Gastroesophageal sphincter (tissue), 4 donors: ENCODE data around the gene U2SURP. TPM values are rescaled to one million over a fixed set of nuclear protein-coding genes. Genes with fewer than 3 reads are reported as not detected.

Experiments
- ATAC-seq: fragments of 150-250 bp; one replicate; pipeline ENCODE4 v1.9.1; 2016; ENCODE audit warnings: mild to moderate bottlenecking, moderate library complexity
- H3K27ac ChIP-seq, 4 donors: fragments of 200-600 bp; sonication (generic) in 3 of 4; 1 replicate in 3 of 4; 2 replicates in 1 of 4; pipeline ENCODE4 v1.5.1; 2016 to 2019
- H3K27me3 ChIP-seq: fragments of 200-600 bp; sonication (generic); one replicate; pipeline ENCODE4 v1.5.1; 2019
- H3K36me3 ChIP-seq, 2 donors: fragments of 200-600 bp; sonication (generic); one replicate each; pipeline ENCODE4 v1.5.1; 2019; ENCODE audit warnings: control low read depth in 1 of 2
- H3K4me1 ChIP-seq, 3 donors: fragments of 200-600 bp; sonication (generic); 1 replicate in 2 of 3; 2 replicates in 1 of 3; pipeline ENCODE4 v1.5.1; 2016 to 2019; ENCODE audit warnings: control low read depth in 2 of 3
- H3K4me3 ChIP-seq, 2 donors: fragments of 200-600 bp; sonication (generic); one replicate each; pipeline ENCODE4 v1.5.1; 2019; ENCODE audit warnings: mild to moderate bottlenecking in 1 of 2, moderate library complexity in 1 of 2
- H3K9me3 ChIP-seq, 3 donors: fragments of 200-600 bp; sonication (generic); one replicate each; pipeline ENCODE4 v1.5.1; 2017 to 2019; ENCODE audit warnings: control low read depth in 2 of 3
- CTCF ChIP-seq, 4 experiments: fragments of 200-600 bp in 2 of 4; fragments of 450-650 bp in 2 of 4; sonication (generic) in 1 of 4; IDR thresholded peaks; one replicate each; pipeline ENCODE4 v1.5.1; 2017 to 2019; ENCODE audit warnings: antibody characterized with exemption in 4 of 4, mild to moderate bottlenecking in 2 of 4, moderate library complexity in 2 of 4
- EP300 ChIP-seq: sonication (generic); formaldehyde crosslinking; IDR thresholded peaks from one replicate; pipeline ENCODE4 v1.6.1; 2017; ENCODE audit warnings: antibody characterized with exemption, mild to moderate bottlenecking
- POLR2A ChIP-seq, 2 donors: fragments of 450-650 bp; IDR thresholded peaks; one replicate each; pipeline ENCODE4 v1.6.1; 2017; ENCODE audit warnings: antibody characterized with exemption in 2 of 2, mild to moderate bottlenecking in 2 of 2, moderate library complexity in 1 of 2
- POLR2AphosphoS5 ChIP-seq: sonication (generic); formaldehyde crosslinking; IDR thresholded peaks from one replicate; pipeline ENCODE4 v1.6.1; 2017; ENCODE audit warnings: antibody characterized with exemption
- WGBS, 2 donors: methylation state at CpG; one replicate each; pipeline ENCODE4 v1.1.5; 2018; ENCODE audit warnings: low coverage in 1 of 2; 5-methylcytosine and 5-hydroxymethylcytosine counted together
- small RNA-seq, 4 donors: library from RNA; depleted of rRNA; stranded (forward); fragments of <200 nt; gene quantifications; one replicate each; pipeline ENCODE3, GENCODE V24; 2016
- total RNA-seq, 4 donors: library from RNA; depleted of rRNA; stranded (reverse); fragments of >200 nt; gene quantifications; one replicate each; pipeline ENCODE4 v1.1.0, GENCODE V29; 2016

U2SURP gene
- total RNA-seq, 4 donors from 2014 or later: 40.5 to 111 (median 60.4) TPM

- Histone ChIP-seq H3K4me1 (no peaks in the 10 kb centered on the region), H3K4me3 (no peak overlapping the region), H3K27ac (no peak overlapping the region), H3K36me3 (no peaks in the 10 kb centered on the region), H3K27me3 (no peaks in the 10 kb centered on the region), H3K9me3 (peaks cover 0 to 25% (median 2%) of the 10 kb centered on the region in 3 donors)
- 60 to 87% methylated on average over 1 to 5 of the region's 5 CpGs for WGBS, 2 donors
- no peak for TF ChIP-seq CTCF (IDR thresholded peaks at IDR 0.05)
- TF ChIP-seq POLR2A (IDR thresholded peaks at IDR 0.05): no peak
- no peak for TF ChIP-seq EP300
- no peak for TF ChIP-seq POLR2AphosphoS5
- no peak for ATAC-seq
Observed at GRCh38 chr3:143105170-143105569, 103.8 kb downstream of the U2SURP start.

- no peak for ATAC-seq
- H3K9me3 ChIP-seq: peaks cover 0 to 16% (median 2%) of the 10 kb centered on the region in 3 donors
- H3K36me3 ChIP-seq: no peaks in the 10 kb centered on the region
- H3K27ac ChIP-seq: no peak overlapping the region
- H3K4me3 ChIP-seq: no peak overlapping the region
- 71 to 100% methylated on average over 2 to 4 of the region's 5 CpGs for WGBS, 2 donors
- H3K27me3 ChIP-seq: no peaks in the 10 kb centered on the region
- TF ChIP-seq EP300: no peak
- TF ChIP-seq CTCF (IDR thresholded peaks at IDR 0.05): no peak
- TF ChIP-seq POLR2AphosphoS5: no peak
- no peak for TF ChIP-seq POLR2A (IDR thresholded peaks at IDR 0.05)
- H3K4me1 ChIP-seq: no peaks in the 10 kb centered on the region
Observed at GRCh38 chr3:143109861-143110260, 108.5 kb downstream of the U2SURP start.

Small RNA genes within 50 kb of the gene (small RNA-seq; reads per million reads assigned to genes)
- 0 reads per million in 4 donors for gene AC021074.2

Other genes starting within 250 kb of the U2SURP start
- gene PCOLCE2, start 112.5 kb upstream of the U2SURP start, total RNA-seq: 10 to 100 TPM; 13.5 to 88.1 (median 44.2) TPM
- gene PAQR9, start 37.9 kb upstream of the U2SURP start, total RNA-seq: not detected
- 1 to 10 TPM; 1.6 to 9.8 (median 5.1) TPM for gene CHST2, start 118.2 kb downstream of the U2SURP start, total RNA-seq